Subcutaneous abdominal adipose tissue (tissue), 5 donors: ENCODE data around the gene CNKSR3.

Source experiments
- H3K27ac ChIP-seq: one replicate; pipeline ENCODE4 v1.7.0; 2013; ENCODE audit warnings: low read depth, mild to moderate bottlenecking, inconsistent platforms, low read length, moderate library complexity
- H3K27me3 ChIP-seq, 5 donors: one replicate each; pipeline ENCODE4 v1.7.0; 2013; ENCODE audit warnings: low read length in 5 of 5, inconsistent platforms in 1 of 5; ENCODE audit not compliant: control insufficient read depth in 5 of 5, insufficient read depth in 4 of 5
- H3K36me3 ChIP-seq, 5 donors: one replicate each; pipeline ENCODE4 v1.7.0; 2013; ENCODE audit warnings: low read length in 5 of 5; ENCODE audit not compliant: control insufficient read depth in 5 of 5, insufficient read depth in 5 of 5
- H3K4me1 ChIP-seq, 5 donors: one replicate each; pipeline ENCODE4 v1.7.0; 2013; ENCODE audit warnings: low read length in 5 of 5, mild to moderate bottlenecking in 3 of 5, moderate library complexity in 1 of 5; ENCODE audit not compliant: control insufficient read depth in 5 of 5, insufficient read depth in 5 of 5
- H3K4me3 ChIP-seq, 5 donors: one replicate each; pipeline ENCODE4 v1.7.0; 2013; ENCODE audit warnings: low read length in 5 of 5, low read depth in 1 of 5
- H3K9ac ChIP-seq, 5 donors: one replicate each; pipeline ENCODE4 v1.7.0; 2013; ENCODE audit warnings: low read length in 5 of 5, mild to moderate bottlenecking in 4 of 5, moderate library complexity in 3 of 5
- H3K9me3 ChIP-seq, 5 donors: one replicate each; pipeline ENCODE4 v1.7.0; 2013; ENCODE audit warnings: low read length in 5 of 5; ENCODE audit not compliant: control insufficient read depth in 5 of 5
- donor health status: healthy.
- donor health status: healthy.
- donor health status: healthy.
- donor health status: healthy.
- donor health status: healthy.

The CNKSR3 gene

DNA sequence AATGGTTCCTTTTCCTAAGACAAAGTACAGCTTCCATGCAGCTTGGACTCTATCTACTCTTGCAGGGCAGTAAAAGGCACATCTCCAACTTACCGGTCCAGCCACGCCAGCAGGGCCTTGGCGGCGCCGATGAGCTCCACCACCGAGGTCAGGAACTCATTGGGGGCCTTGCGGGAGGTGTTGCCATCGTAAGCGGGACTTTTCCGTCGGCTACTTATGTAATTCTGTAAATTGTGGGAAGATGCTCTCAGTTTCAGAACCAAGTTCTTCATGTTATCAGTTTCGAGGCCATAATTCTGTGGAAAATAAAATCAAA is 68.5 kb downstream of the CNKSR3 start:
- peaks cover 0 to under 1% (median 0%) of the 10 kb centered on the region in 5 donors for H3K4me1 ChIP-seq
- H3K9me3 ChIP-seq, result no peaks in the 10 kb centered on the region
- no peak overlapping the region for H3K4me3 ChIP-seq
- H3K27me3 ChIP-seq, result no peaks in the 10 kb centered on the region
- no peaks in the 10 kb centered on the region for H3K36me3 ChIP-seq
- no peak overlapping the region for H3K9ac ChIP-seq
- no peak overlapping the region for H3K27ac ChIP-seq

DNA sequence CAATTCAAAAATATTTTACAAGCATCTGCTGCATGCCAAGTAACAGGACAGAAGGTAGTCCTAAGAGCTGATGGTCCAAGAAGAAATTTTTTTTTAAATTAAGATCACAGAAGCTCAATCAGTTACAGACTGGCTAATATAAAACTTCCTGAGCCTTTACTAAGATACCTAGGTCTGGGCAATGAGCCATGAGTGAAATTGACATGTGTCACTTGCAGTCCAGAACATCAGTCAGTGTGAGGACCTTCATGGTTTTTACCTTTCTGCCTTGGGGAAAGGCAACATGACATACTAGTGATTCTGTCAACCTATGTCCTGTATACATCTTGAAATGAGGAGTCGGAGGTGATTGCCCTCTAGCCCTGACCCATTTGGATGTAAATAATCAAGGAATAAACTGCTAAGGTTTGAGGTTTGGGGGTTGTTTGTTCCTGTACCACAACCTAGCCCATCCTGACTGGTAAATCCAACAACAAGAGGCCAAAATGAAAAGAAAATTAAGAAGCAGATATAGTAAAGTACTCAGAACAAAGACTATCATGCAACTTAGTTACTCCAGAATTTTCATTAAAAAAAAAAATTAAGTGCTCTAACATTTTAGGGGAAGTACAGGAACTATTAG is 70.0 kb downstream of the CNKSR3 start:
- H3K4me1 ChIP-seq, result peaks cover 0 to 5% (median 1%) of the 10 kb centered on the region in 5 donors
- H3K27ac ChIP-seq, result no peak overlapping the region
- no peaks in the 10 kb centered on the region for H3K9me3 ChIP-seq
- no peak overlapping the region for H3K4me3 ChIP-seq
- no peaks in the 10 kb centered on the region for H3K27me3 ChIP-seq
- no peak overlapping the region for H3K9ac ChIP-seq
- peaks cover 0 to 3% (median 0%) of the 10 kb centered on the region in 5 donors for H3K36me3 ChIP-seq

- Histone ChIP-seq H3K27ac (no peak overlapping the region), H3K4me3 (no peak overlapping the region), H3K27me3 (no peaks in the 10 kb centered on the region), H3K36me3 (peaks cover 0 to 3% (median 0%) of the 10 kb centered on the region in 5 donors), H3K9ac (no peak overlapping the region), H3K9me3 (no peaks in the 10 kb centered on the region), H3K4me1 (peaks cover 0 to 9% (median 4%) of the 10 kb centered on the region in 5 donors)
Measured at GRCh38 chr6:154440022-154440421, 70.5 kb downstream of the CNKSR3 start.

- Histone ChIP-seq H3K27me3 (no peaks in the 10 kb centered on the region), H3K27ac (no peak overlapping the region), H3K9ac (no peak overlapping the region), H3K36me3 (peaks cover 0 to 3% (median 0%) of the 10 kb centered on the region in 5 donors), H3K9me3 (no peaks in the 10 kb centered on the region), H3K4me3 (no peak overlapping the region), H3K4me1 (peaks cover 0 to 13% (median 4%) of the 10 kb centered on the region in 5 donors)
Measured at GRCh38 chr6:154438882-154439415, 71.5 kb downstream of the CNKSR3 start.

- Histone ChIP-seq H3K36me3 (peaks cover 0 to 3% (median 0%) of the 10 kb centered on the region in 5 donors), H3K4me3 (no peak overlapping the region), H3K27me3 (no peaks in the 10 kb centered on the region), H3K9me3 (no peaks in the 10 kb centered on the region), H3K4me1 (peaks cover 0 to 18% (median 4%) of the 10 kb centered on the region in 5 donors), H3K27ac (no peak overlapping the region), H3K9ac (no peak overlapping the region)
Measured at GRCh38 chr6:154435400-154435945, 75.0 kb downstream of the CNKSR3 start.

DNA sequence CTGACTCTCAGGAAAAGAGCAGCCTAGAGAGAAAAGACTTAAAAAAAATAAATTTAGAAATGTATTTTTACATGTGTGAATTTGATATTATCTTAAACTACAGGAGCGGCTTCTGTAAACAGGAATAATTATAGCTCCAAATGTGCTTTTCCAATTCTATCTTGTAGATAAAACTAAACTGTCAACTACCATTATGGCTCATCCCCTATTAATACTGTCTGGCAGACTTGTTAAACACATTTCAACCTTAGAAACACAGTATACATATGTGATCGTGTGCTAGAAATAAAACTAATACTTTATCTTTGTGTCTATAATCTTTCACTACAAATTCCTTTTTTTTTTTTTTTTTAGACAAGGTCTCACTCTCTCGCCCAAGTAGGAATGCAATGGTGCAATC is 75.8 kb downstream of the CNKSR3 start:
- Histone ChIP-seq H3K9me3 (no peaks in the 10 kb centered on the region), H3K4me3 (no peak overlapping the region), H3K27ac (no peak overlapping the region), H3K27me3 (no peaks in the 10 kb centered on the region), H3K36me3 (peaks cover 0 to 3% (median 0%) of the 10 kb centered on the region in 5 donors), H3K4me1 (peaks cover 0 to 18% (median 4%) of the 10 kb centered on the region in 5 donors), H3K9ac (no peak overlapping the region)

DNA sequence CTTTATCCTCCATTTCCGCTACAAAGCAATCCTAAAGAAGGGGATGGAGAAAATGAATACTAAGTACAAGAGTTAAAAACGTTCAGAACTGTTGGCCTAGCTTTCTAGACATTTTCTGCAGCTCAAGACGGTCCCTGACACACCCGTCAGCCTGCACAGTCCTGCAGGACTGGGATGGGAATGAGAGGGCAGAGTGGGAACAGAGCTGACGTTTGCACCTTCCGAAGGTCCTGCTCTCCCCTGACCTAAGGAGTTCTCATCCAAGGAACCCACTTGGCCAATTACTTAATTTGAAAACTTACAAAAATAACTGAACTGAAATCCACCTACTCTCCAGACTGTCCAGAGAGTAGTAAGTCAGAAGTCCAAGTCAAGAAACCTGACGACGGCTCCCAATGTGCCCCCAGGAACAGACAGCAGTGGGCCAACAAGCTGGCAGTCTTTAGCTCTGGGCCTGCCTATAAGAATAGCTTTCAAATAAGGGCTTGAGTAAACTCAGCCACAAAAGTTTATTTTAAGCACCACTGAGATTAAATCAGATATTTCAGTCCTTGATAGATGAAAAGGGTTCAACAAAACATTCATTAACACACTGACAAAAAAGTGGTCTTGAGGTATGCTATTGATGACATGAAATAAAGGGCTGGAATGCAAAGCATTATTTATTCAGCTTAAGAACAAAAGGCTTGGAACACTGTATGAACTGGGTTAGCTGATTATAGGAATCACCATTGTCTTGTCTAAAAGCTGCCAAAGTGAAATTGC is 76.8 kb downstream of the CNKSR3 start:
- peaks cover 0 to 18% (median 4%) of the 10 kb centered on the region in 5 donors for H3K4me1 ChIP-seq
- no peak overlapping the region for H3K4me3 ChIP-seq
- no peak overlapping the region for H3K27ac ChIP-seq

DNA sequence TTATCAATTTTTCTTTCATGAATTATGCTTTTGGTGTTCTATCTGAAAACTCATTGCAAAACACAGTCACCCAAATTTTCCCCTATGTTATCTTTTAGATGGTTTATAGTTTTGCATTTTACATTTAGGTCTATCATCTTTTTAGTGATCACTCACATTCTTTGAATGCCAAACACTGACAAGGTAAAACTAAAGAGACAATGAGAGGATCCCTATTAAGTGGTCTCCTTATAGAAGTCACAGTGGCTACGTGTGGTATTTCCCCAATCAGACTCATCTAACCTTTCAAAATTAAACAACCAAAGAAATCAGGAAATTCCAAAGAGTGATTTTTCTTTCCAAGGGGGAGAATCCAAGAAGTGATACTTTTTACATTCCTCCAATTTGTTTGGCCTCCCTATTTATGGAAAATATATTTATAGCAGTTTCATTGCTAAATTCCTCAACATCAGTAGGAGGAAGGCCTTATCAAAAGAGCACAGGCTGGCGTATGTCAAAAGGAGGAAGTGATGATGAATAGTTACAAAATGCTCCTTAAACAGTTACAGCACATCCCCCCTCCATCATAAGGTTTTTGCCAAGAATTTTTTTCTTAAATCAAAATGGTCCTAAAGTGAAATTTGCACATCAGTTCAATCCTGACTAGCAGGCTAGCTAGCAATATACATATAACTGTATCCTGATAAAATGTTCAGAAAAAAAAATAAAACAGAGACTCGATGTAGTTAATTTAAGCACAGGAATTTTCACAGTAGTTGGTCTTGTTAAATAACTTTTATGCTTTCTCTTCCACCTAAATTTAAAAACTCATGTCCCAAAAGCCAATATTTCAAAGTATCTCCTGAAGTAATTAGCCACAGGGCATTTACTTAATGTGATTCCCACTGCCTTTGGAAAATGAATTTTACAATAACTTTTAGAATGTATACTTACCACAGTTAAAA is 77.7 kb downstream of the CNKSR3 start:
- peaks cover 0 to 18% (median 4%) of the 10 kb centered on the region in 5 donors for H3K4me1 ChIP-seq
- H3K4me3 ChIP-seq, result no peak overlapping the region
- no peak overlapping the region for H3K9ac ChIP-seq
- H3K36me3 ChIP-seq, result peaks cover 0 to 3% (median 0%) of the 10 kb centered on the region in 5 donors
- no peaks in the 10 kb centered on the region for H3K27me3 ChIP-seq
- H3K9me3 ChIP-seq, result no peaks in the 10 kb centered on the region
- H3K27ac ChIP-seq, result no peak overlapping the region

More for the DNA sequence above, 76.8 kb downstream of the CNKSR3 start:
- Histone ChIP-seq H3K27me3 (no peaks in the 10 kb centered on the region), H3K9ac (no peak overlapping the region), H3K36me3 (peaks cover 0 to 3% (median 0%) of the 10 kb centered on the region in 5 donors), H3K9me3 (no peaks in the 10 kb centered on the region)

- H3K4me1 ChIP-seq, result peaks cover 3 to 23% (median 10%) of the 10 kb centered on the region in 5 donors
- H3K4me3 ChIP-seq, result no peak overlapping the region
- no peak overlapping the region for H3K27ac ChIP-seq
- H3K9ac ChIP-seq, result no peak overlapping the region
- H3K36me3 ChIP-seq, result peaks cover 0 to 2% (median 0%) of the 10 kb centered on the region in 5 donors
- H3K27me3 ChIP-seq, result no peaks in the 10 kb centered on the region
- H3K9me3 ChIP-seq, result no peaks in the 10 kb centered on the region
Measured at GRCh38 chr6:154430481-154430919, 80.0 kb downstream of the CNKSR3 start.
